C4-2B (cell line): Measurements from ENCODE around the gene KLF7.

Source experiments
- ZFX ChIP-seq: fragments of 450-650 bp; IDR thresholded peaks from 2 replicates; pipeline ENCODE4 v1.6.1; 2017
- TF ChIP-seq, protein P1 (sequence below): fragments of 450-650 bp; conservative IDR thresholded peaks from 2 replicates; pipeline ENCODE4 v1.5.1; 2017; ENCODE audit warnings: mild to moderate bottlenecking

DNA sequence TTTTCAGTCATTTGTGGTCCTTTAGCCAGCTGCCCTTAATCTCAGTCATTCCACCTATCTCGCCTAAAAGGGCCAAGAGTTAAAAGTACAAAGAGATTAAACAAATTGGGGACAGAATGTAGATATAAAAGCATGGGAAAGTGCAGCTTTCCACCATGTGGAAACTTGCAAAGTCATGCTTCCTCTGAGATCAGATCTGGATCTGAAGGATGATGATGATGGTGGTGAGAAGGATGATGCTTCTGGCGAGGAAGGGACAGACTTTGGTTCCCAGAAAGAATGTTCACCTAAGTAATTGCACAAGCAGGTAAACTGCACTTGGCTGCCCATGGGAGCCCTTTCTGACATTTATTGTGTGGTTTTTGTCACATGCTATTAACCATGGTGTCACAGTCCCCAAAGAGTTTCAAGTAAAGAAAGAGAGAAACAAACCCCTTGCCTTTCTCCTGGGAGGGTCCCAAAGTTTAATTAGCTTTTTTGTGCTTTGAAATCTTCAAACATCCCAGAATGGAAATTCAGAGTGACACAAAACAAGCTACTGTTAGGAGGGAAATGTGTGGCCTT, 34.7 kb downstream of the KLF7 start:
- TF ChIP-seq, protein P1, sequence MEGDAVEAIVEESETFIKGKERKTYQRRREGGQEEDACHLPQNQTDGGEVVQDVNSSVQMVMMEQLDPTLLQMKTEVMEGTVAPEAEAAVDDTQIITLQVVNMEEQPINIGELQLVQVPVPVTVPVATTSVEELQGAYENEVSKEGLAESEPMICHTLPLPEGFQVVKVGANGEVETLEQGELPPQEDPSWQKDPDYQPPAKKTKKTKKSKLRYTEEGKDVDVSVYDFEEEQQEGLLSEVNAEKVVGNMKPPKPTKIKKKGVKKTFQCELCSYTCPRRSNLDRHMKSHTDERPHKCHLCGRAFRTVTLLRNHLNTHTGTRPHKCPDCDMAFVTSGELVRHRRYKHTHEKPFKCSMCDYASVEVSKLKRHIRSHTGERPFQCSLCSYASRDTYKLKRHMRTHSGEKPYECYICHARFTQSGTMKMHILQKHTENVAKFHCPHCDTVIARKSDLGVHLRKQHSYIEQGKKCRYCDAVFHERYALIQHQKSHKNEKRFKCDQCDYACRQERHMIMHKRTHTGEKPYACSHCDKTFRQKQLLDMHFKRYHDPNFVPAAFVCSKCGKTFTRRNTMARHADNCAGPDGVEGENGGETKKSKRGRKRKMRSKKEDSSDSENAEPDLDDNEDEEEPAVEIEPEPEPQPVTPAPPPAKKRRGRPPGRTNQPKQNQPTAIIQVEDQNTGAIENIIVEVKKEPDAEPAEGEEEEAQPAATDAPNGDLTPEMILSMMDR, result no peak
- TF ChIP-seq ZFX, result no peak
